Muscle of back (tissue), 11 donors: ENCODE data around the gene UBA3. TPM values are rescaled to one million over a fixed set of nuclear protein-coding genes. Genes with fewer than 3 reads are reported as not detected.

ENCODE experiments used
- DNase-seq, 3 donors: peaks; one replicate each; pipeline versions ENCODE4 v3.0.0 to v3.0.0-alpha.2; 2013
- polyA plus RNA-seq, 10 donors: library from polyadenylated mRNA; unstranded; fragments of 120-200 nt; gene quantifications; one replicate each; pipeline ENCODE4 v1.2.1, GENCODE V29; 2013; ENCODE audit not compliant: insufficient read length in 10 of 10

The UBA3 gene
- polyA plus RNA-seq, 10 donors: 41.4 to 58.5 (median 50.0) TPM

GRCh38 chr3:69103123-69103522 lies 23.0 kb upstream of the UBA3 start:
- no peak for DNase-seq

- no peak for DNase-seq
Observed at GRCh38 chr3:69102384-69102783, 22.2 kb upstream of the UBA3 start.

- DNase-seq: no peak
Observed at GRCh38 chr3:69099576-69099975, 19.4 kb upstream of the UBA3 start.

- no peak for DNase-seq
Observed at GRCh38 chr3:69097407-69098086, 17.4 kb upstream of the UBA3 start.

- no peak for DNase-seq
Observed at GRCh38 chr3:69096299-69096698, 16.1 kb upstream of the UBA3 start.

- DNase-seq: no peak
Observed at GRCh38 chr3:69095636-69096035, 15.5 kb upstream of the UBA3 start.

GRCh38 chr3:69094467-69095205 lies 14.5 kb upstream of the UBA3 start:
- peak in 1 of 3 donors; percentile 18 for DNase-seq

- DNase-seq: no peak
Observed at GRCh38 chr3:69092030-69092516, 11.9 kb upstream of the UBA3 start.

- no peak for DNase-seq
Observed at GRCh38 chr3:69091389-69092029, 11.3 kb upstream of the UBA3 start.

- DNase-seq: no peak
Observed at GRCh38 chr3:69090021-69090420, 9.9 kb upstream of the UBA3 start.

- DNase-seq: no peak
Observed at GRCh38 chr3:69088063-69088462, 7.9 kb upstream of the UBA3 start.

GRCh38 chr3:69087030-69087791 lies 7.0 kb upstream of the UBA3 start:
- DNase-seq: no peak

- peak; percentile 78 to 91 (median 85) for DNase-seq
Observed at GRCh38 chr3:69085833-69086722, 5.9 kb upstream of the UBA3 start.

GRCh38 chr3:69085168-69085832 lies 5.1 kb upstream of the UBA3 start:
- peak in 2 of 3 donors; percentile 29 to 73 for DNase-seq

- peak; percentile 94 to 97 (median 96) for DNase-seq
Observed at GRCh38 chr3:69084326-69085167, 4.4 kb upstream of the UBA3 start, which contains the start of gene ARL6IP5. ARL6IP5 (plus strand) TSS chr3:69084937; CDS start chr3:69085048, 111 bp downstream.

GRCh38 chr3:69082805-69083204 lies 2.6 kb upstream of the UBA3 start:
- peak in 2 of 3 donors; percentile 47 to 64 for DNase-seq

GRCh38 chr3:69082361-69082760 lies 2.2 kb upstream of the UBA3 start:
- DNase-seq: no peak

GRCh38 chr3:69081583-69082262 lies 1.6 kb upstream of the UBA3 start:
- peak in 1 of 3 donors; percentile 47 for DNase-seq
